Tibial nerve (tissue), 3 donors: ENCODE measurements around the gene PAK1.

Source experiments
- POLR2A ChIP-seq, 2 donors: fragments of 450-650 bp; IDR thresholded peaks; one replicate each; pipeline ENCODE4 v1.6.1; 2017; ENCODE audit warnings: antibody characterized with exemption in 2 of 2, mild to moderate bottlenecking in 2 of 2, moderate library complexity in 2 of 2
- TF ChIP-seq, protein P1 (sequence below), 5 experiments: fragments of 200-600 bp in 3 of 5; fragments of 450-650 bp in 2 of 5; sonication (generic) in 3 of 5; IDR thresholded peaks; one replicate each; pipeline ENCODE4 v1.5.1; 2016 to 2019; ENCODE audit warnings: antibody characterized with exemption in 5 of 5, mild to moderate bottlenecking in 3 of 5, moderate library complexity in 2 of 5

DNA sequence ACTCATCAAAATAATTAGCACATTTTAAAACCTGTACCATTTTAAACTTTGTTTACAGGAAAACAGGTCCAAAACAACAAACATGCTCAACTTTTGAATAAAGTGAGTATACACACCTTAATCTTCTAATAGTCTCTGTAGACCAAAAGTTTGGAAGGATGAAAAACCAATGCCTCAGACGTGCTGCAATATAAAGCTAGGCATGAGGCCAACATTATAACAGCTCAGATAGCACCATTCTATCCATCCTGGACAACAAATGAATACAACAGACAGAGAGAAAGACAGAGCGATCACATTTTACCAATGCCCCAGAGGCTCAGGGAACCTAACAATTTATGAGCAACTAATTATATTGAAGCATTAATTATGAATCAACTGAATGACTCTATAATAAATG is 77.0 kb downstream of the PAK1 start:
- TF ChIP-seq POLR2A (IDR thresholded peaks at IDR 0.05) = no peak
- TF ChIP-seq, protein P1, sequence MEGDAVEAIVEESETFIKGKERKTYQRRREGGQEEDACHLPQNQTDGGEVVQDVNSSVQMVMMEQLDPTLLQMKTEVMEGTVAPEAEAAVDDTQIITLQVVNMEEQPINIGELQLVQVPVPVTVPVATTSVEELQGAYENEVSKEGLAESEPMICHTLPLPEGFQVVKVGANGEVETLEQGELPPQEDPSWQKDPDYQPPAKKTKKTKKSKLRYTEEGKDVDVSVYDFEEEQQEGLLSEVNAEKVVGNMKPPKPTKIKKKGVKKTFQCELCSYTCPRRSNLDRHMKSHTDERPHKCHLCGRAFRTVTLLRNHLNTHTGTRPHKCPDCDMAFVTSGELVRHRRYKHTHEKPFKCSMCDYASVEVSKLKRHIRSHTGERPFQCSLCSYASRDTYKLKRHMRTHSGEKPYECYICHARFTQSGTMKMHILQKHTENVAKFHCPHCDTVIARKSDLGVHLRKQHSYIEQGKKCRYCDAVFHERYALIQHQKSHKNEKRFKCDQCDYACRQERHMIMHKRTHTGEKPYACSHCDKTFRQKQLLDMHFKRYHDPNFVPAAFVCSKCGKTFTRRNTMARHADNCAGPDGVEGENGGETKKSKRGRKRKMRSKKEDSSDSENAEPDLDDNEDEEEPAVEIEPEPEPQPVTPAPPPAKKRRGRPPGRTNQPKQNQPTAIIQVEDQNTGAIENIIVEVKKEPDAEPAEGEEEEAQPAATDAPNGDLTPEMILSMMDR (IDR thresholded peaks at IDR 0.05) = no peak
